ENCODE results near the gene FAM120B. TPM values are rescaled to one million over a fixed set of nuclear protein-coding genes. Genes with fewer than 3 reads are reported as not detected.
A peak's percentile ranks its signal among the peaks of the same experiment; 100 is the strongest.

The FAM120B gene
- total and polyA plus RNA-seq, 2 of the 4 experiments (the other 2 are of a cell fraction) = 15.3 to 28.0 TPM

DNA sequence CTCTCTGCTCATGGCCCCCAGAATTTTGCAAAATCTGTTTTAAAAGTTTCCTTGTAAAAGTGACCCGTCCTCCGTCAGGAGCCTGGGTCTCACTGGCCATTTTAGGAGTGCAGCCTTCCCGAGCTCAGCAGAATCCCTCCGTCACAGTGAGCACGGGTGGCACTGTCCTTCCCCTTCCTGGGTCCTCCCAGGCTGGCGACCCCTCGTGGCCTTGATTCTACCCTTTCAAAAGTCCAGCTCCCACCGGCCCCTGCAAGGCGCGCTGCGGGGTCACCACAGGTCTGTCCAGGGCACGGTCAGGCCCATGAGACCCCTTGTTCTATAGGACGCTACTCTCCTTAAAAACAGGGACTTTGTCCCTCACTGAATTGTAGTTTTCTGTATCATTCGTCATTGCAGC lies 133.9 kb downstream of the FAM120B start:
- H2BK120ac ChIP-seq (ENCODE audit: low read depth, low read length) = no peak overlapping the region
- no peak overlapping the region for H3K56ac ChIP-seq (ENCODE audit: extremely low read depth, insufficient read depth, low read length)
- H4K5ac ChIP-seq (ENCODE audit: low read depth, low read length) = no peak overlapping the region
- H3K18ac ChIP-seq (ENCODE audit: low read depth, low read length) = no peak overlapping the region
- intact Hi-C loops (cut with micrococcal nuclease) (no loop called here), in situ Hi-C loops (cut with MboI; ENCODE audit: low sequenced_read_pairs) (no loop called here), dilution Hi-C loops (cut with HindIII; ENCODE audit: low sequenced_read_pairs, unreplicated experiment) (no loop called here)
- DNase-seq = no peak
- ChIA-PET POLR2A (ENCODE audit: unreplicated experiment) (interaction anchor here (0.6 kb wide), 1 partner anchor 159 kb away, joined by 4 read pairs; no protein-coding TSS in a partner anchor), CTCF (interaction anchor here (0.6 to 0.7 kb wide), 2 partner anchors 879 to 1171 kb away, joined by 3 to 5 read pairs; no protein-coding TSS in a partner anchor)
- ATAC-seq (ENCODE audit: low read depth) = no peak
- H2AK5ac ChIP-seq (ENCODE audit: low read depth, low read length) = no peak overlapping the region
- no peaks in the 10 kb centered on the region for H4K20me1 ChIP-seq (ENCODE audit: insufficient read depth, low read length)
- H3K9me3 ChIP-seq (ENCODE audit: control insufficient read depth, insufficient read depth, low read length) = no peaks in the 10 kb centered on the region
- no peaks in the 10 kb centered on the region for H3K36me3 ChIP-seq (ENCODE audit: control insufficient read depth, insufficient read depth, low read length)
- H3K4me1 ChIP-seq (ENCODE audit: control insufficient read depth, insufficient read depth, low read length) = peaks cover 23% of the 10 kb centered on the region
- peaks cover 14% of the 10 kb centered on the region for H3K9me1 ChIP-seq (ENCODE audit: insufficient read depth, low read length)
- H4K91ac ChIP-seq (ENCODE audit: insufficient read depth, low read depth, low read length) = no peak overlapping the region
- no peak overlapping the region for H3K27ac ChIP-seq (ENCODE audit: insufficient read depth, low read length)
- TF ChIP-seq MAFK (IDR thresholded peaks at IDR 0.05; ENCODE audit: low read depth, low read length) (no peak), RCOR1 (IDR thresholded peaks at IDR 0.05; ENCODE audit: insufficient replicate concordance, low read length) (no peak), CEBPB (IDR thresholded peaks at IDR 0.05; ENCODE audit: low read depth, low read length) (no peak), BHLHE40 (IDR thresholded peaks at IDR 0.05; ENCODE audit: low read depth, low read length) (no peak), MAZ (IDR thresholded peaks at IDR 0.05; ENCODE audit: borderline replicate concordance, low read depth, low read length) (no peak), CHD1 (IDR thresholded peaks at IDR 0.05; ENCODE audit: low read depth, low read length) (no peak), USF2 (IDR thresholded peaks at IDR 0.05; ENCODE audit: low read depth, low read length) (no peak), FOS (IDR thresholded peaks at IDR 0.05; ENCODE audit: low read depth, low read length) (no peak), RFX5 (IDR thresholded peaks at IDR 0.05; ENCODE audit: low read depth, low read length) (no peak)
- TF ChIP-seq, protein P1, sequence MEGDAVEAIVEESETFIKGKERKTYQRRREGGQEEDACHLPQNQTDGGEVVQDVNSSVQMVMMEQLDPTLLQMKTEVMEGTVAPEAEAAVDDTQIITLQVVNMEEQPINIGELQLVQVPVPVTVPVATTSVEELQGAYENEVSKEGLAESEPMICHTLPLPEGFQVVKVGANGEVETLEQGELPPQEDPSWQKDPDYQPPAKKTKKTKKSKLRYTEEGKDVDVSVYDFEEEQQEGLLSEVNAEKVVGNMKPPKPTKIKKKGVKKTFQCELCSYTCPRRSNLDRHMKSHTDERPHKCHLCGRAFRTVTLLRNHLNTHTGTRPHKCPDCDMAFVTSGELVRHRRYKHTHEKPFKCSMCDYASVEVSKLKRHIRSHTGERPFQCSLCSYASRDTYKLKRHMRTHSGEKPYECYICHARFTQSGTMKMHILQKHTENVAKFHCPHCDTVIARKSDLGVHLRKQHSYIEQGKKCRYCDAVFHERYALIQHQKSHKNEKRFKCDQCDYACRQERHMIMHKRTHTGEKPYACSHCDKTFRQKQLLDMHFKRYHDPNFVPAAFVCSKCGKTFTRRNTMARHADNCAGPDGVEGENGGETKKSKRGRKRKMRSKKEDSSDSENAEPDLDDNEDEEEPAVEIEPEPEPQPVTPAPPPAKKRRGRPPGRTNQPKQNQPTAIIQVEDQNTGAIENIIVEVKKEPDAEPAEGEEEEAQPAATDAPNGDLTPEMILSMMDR (conservative IDR thresholded peaks at IDR 0.05; ENCODE audit: low read depth, low read length) = no peak
- TF ChIP-seq, protein P2, sequence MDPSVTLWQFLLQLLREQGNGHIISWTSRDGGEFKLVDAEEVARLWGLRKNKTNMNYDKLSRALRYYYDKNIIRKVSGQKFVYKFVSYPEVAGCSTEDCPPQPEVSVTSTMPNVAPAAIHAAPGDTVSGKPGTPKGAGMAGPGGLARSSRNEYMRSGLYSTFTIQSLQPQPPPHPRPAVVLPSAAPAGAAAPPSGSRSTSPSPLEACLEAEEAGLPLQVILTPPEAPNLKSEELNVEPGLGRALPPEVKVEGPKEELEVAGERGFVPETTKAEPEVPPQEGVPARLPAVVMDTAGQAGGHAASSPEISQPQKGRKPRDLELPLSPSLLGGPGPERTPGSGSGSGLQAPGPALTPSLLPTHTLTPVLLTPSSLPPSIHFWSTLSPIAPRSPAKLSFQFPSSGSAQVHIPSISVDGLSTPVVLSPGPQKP (IDR thresholded peaks at IDR 0.05; ENCODE audit: borderline replicate concordance, low read depth, low read length) = no peak
- peak overlapping the region; percentile 84 for H2AK9ac ChIP-seq (replicated peaks; ENCODE audit: low read depth, low read length, poor library complexity)
- no peak overlapping the region for H3K9ac ChIP-seq (ENCODE audit: low read depth, low read length)
- H3K23ac ChIP-seq (ENCODE audit: low read depth, low read length) = no peak overlapping the region
- H3K4me2 ChIP-seq (ENCODE audit: low read depth, low read length) = no peak overlapping the region
- BruUV-seq (replicated peaks) = no TSS peak
- H2BK5ac ChIP-seq (ENCODE audit: low read depth, low read length, poor library complexity, severe bottlenecking) = no peak overlapping the region
- H3K4ac ChIP-seq (ENCODE audit: low read depth, low read length) = no peak overlapping the region
- H2BK20ac ChIP-seq (ENCODE audit: low read depth, low read length) = no peak overlapping the region
- H2BK15ac ChIP-seq (ENCODE audit: low read depth, low read length) = no peak overlapping the region
- WGBS, 2 experiments (ENCODE audit: extremely low coverage in 2 of 2, insufficient read length in 1 of 2) = 93% methylated on average over 6 of the region's 14 CpGs; no CpG with 5 or more reads in 1 of the 2 experiments
- 0 out of 4 replicates have a peak, but pooled peaks cover 0 to 4% of the 10 kb centered on the region in 2 experiments for H3K79me1 ChIP-seq (ENCODE audit: low read depth in 1 of 2, low read length in 2 of 2)
- H4K8ac ChIP-seq (ENCODE audit: low read depth in 2 of 2, low read length in 2 of 2) = no peak overlapping the region
- no peak overlapping the region for H3K4me3 ChIP-seq (ENCODE audit: insufficient read depth, low read depth, low read length)
- H2AFZ ChIP-seq (replicated peaks; ENCODE audit: low read length, poor library complexity) = peak overlapping the region; percentile 89
- no peaks in the 10 kb centered on the region for H3K27me3 ChIP-seq (ENCODE audit: control insufficient read depth, insufficient read depth, low read length)
- H3K14ac ChIP-seq (replicated peaks; ENCODE audit: low read depth, low read length) = no peak overlapping the region
